NCI-H2107 treated with DMSO at 0.1 percent for 48 hours (cell line): ENCODE data around the gene PLEKHD1.
"Not testable (repeated sequence)": the region's sequence is repeated elsewhere in the genome, so short reads cannot be mapped to it uniquely, and the experiment has no call there.

Experiments
- DNase-seq: peaks from one replicate; lab custom pipeline; 2025; ENCODE audit not compliant: unreplicated experiment; lab: John Stamatoyannopoulos, UW

The PLEKHD1 gene

GRCh38 chr14:69481815-69482568 is 2.5 kb upstream of the PLEKHD1 start:
- DNase-seq: peak; percentile 82

GRCh38 chr14:69483765-69484443 is 624 bp upstream of the PLEKHD1 start:
- peak; percentile 65 for DNase-seq

- no peak for DNase-seq
Measured at GRCh38 chr14:69485315-69485660, 760 bp downstream of the PLEKHD1 start.

- DNase-seq: no peak
Measured at GRCh38 chr14:69485701-69486100, 1.2 kb downstream of the PLEKHD1 start.

- DNase-seq: no peak
Measured at GRCh38 chr14:69487226-69487625, 2.7 kb downstream of the PLEKHD1 start.

GRCh38 chr14:69487771-69488170 is 3.2 kb downstream of the PLEKHD1 start:
- no peak for DNase-seq

GRCh38 chr14:69489495-69489894 is 5.0 kb downstream of the PLEKHD1 start:
- no peak for DNase-seq

GRCh38 chr14:69490219-69490918 is 5.8 kb downstream of the PLEKHD1 start:
- no peak for DNase-seq

GRCh38 chr14:69491193-69491592 is 6.7 kb downstream of the PLEKHD1 start:
- no peak for DNase-seq

GRCh38 chr14:69493038-69493437 is 8.5 kb downstream of the PLEKHD1 start:
- DNase-seq: no peak

GRCh38 chr14:69493791-69494190 is 9.3 kb downstream of the PLEKHD1 start:
- DNase-seq: no peak

GRCh38 chr14:69495341-69495921 is 10.9 kb downstream of the PLEKHD1 start:
- no peak for DNase-seq

GRCh38 chr14:69497866-69498265 is 13.3 kb downstream of the PLEKHD1 start:
- DNase-seq: not testable (repeated sequence)

GRCh38 chr14:69498286-69498685 is 13.8 kb downstream of the PLEKHD1 start:
- DNase-seq: not testable (repeated sequence)

- DNase-seq: no peak
Measured at GRCh38 chr14:69499436-69499835, 14.9 kb downstream of the PLEKHD1 start.

GRCh38 chr14:69500096-69500495 is 15.6 kb downstream of the PLEKHD1 start:
- no peak for DNase-seq

GRCh38 chr14:69500736-69501135 is 16.2 kb downstream of the PLEKHD1 start:
- no peak for DNase-seq

- peak; percentile 85 for DNase-seq
Measured at GRCh38 chr14:69501423-69501838, 16.9 kb downstream of the PLEKHD1 start.

GRCh38 chr14:69504775-69505174 is 20.2 kb downstream of the PLEKHD1 start:
- no peak for DNase-seq

- peak; percentile 83 for DNase-seq
Measured at GRCh38 chr14:69505338-69506240, 21.1 kb downstream of the PLEKHD1 start.

- DNase-seq: no peak
Measured at GRCh38 chr14:69506241-69506595, 21.7 kb downstream of the PLEKHD1 start.
